ENCODE measurements around the gene PRKCH. TPM values are rescaled to one million over a fixed set of nuclear protein-coding genes. Genes with fewer than 3 reads are reported as not detected.
A peak's percentile ranks its signal among the peaks of the same experiment; 100 is the strongest.

PRKCH gene
- total RNA-seq, 1 experiment from 2014 or later: 10.3 TPM

GRCh38 chr14:61561657-61562276 lies 240.4 kb downstream of the PRKCH start:
- H3K4me1 Mint-ChIP-seq: peaks cover 31% of the 10 kb centered on the region

More at GRCh38 chr14:61561657-61562276, 240.4 kb downstream of the PRKCH start:
- no peaks in the 10 kb centered on the region; the same call in 1 of the 2 replicates for H3K27me3 Mint-ChIP-seq (ENCODE audit: low read depth)
- CTCF ChIA-PET: interaction anchor here (1.4 kb wide), 1 partner anchor 10 kb away, joined by 5 read pairs; no protein-coding TSS in a partner anchor
- no peaks in the 10 kb centered on the region for H3K36me3 Mint-ChIP-seq
- DNase-seq (ENCODE audit: low spot score) (no peak), ATAC-seq (peak; percentile 43)
- H3K27ac Mint-ChIP-seq: peak overlapping the region; percentile 1; the same call in 1 of the 2 replicates
- H3K9me3 Mint-ChIP-seq: peaks cover 6% of the 10 kb centered on the region
- POLR2A ChIA-PET: no interaction called here
- H3K4me3 Mint-ChIP-seq: no peak overlapping the region
- TF ChIP-seq ZNF219 (CRISPR knock-in tag; IDR thresholded peaks at IDR 0.05; ENCODE audit: borderline replicate concordance): no peak
- TF ChIP-seq, protein P1, sequence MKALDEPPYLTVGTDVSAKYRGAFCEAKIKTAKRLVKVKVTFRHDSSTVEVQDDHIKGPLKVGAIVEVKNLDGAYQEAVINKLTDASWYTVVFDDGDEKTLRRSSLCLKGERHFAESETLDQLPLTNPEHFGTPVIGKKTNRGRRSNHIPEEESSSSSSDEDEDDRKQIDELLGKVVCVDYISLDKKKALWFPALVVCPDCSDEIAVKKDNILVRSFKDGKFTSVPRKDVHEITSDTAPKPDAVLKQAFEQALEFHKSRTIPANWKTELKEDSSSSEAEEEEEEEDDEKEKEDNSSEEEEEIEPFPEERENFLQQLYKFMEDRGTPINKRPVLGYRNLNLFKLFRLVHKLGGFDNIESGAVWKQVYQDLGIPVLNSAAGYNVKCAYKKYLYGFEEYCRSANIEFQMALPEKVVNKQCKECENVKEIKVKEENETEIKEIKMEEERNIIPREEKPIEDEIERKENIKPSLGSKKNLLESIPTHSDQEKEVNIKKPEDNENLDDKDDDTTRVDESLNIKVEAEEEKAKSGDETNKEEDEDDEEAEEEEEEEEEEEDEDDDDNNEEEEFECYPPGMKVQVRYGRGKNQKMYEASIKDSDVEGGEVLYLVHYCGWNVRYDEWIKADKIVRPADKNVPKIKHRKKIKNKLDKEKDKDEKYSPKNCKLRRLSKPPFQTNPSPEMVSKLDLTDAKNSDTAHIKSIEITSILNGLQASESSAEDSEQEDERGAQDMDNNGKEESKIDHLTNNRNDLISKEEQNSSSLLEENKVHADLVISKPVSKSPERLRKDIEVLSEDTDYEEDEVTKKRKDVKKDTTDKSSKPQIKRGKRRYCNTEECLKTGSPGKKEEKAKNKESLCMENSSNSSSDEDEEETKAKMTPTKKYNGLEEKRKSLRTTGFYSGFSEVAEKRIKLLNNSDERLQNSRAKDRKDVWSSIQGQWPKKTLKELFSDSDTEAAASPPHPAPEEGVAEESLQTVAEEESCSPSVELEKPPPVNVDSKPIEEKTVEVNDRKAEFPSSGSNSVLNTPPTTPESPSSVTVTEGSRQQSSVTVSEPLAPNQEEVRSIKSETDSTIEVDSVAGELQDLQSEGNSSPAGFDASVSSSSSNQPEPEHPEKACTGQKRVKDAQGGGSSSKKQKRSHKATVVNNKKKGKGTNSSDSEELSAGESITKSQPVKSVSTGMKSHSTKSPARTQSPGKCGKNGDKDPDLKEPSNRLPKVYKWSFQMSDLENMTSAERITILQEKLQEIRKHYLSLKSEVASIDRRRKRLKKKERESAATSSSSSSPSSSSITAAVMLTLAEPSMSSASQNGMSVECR (CRISPR knock-in tag; IDR thresholded peaks at IDR 0.05; ENCODE audit: borderline replicate concordance): no peak
- TF ChIP-seq TEAD4 (CRISPR knock-in tag; IDR thresholded peaks at IDR 0.05): no peak
- no peak for TF ChIP-seq NR3C1 (CRISPR knock-in tag; conservative IDR thresholded peaks at IDR 0.05; ENCODE audit: low read depth)
- TF ChIP-seq ZNF232 (CRISPR knock-in tag; IDR thresholded peaks at IDR 0.05): no peak
- no peak for TF ChIP-seq RELA (CRISPR knock-in tag; IDR thresholded peaks at IDR 0.05; ENCODE audit: borderline replicate concordance)
- TF ChIP-seq PRDM15 (CRISPR knock-in tag; IDR thresholded peaks at IDR 0.05): no peak
- no peak for TF ChIP-seq ZBTB43 (CRISPR knock-in tag; IDR thresholded peaks at IDR 0.05)
- TF ChIP-seq GTF2I (CRISPR knock-in tag; conservative IDR thresholded peaks at IDR 0.05): no peak
- 0 out of 2 replicates have a peak, but pooled peaks have one; percentile 35 for TF ChIP-seq HMGXB4 (CRISPR knock-in tag; IDR thresholded peaks at IDR 0.05)
- TF ChIP-seq TEAD1 (CRISPR knock-in tag; IDR thresholded peaks at IDR 0.05): no peak
- TF ChIP-seq GABPB1 (CRISPR knock-in tag; IDR thresholded peaks at IDR 0.05): peak; percentile 84
- no peak for TF ChIP-seq CREB1 (CRISPR knock-in tag; IDR thresholded peaks at IDR 0.05)

Measured in WTC11 (cell line).